MM.1S (cell line): Measurements from ENCODE around the gene C1QTNF5.

ENCODE experiments used
- EZH2 ChIP-seq: fragments of 300-600 bp; sonication (generic); optimal IDR thresholded peaks from 2 replicates; pipeline ENCODE3; 2017; ENCODE audit warnings: low read depth, mild to moderate bottlenecking, antibody characterized with exemption, low read length, mixed read lengths
- EZH2phosphoT487 ChIP-seq: fragments of 300-600 bp; sonication (generic); IDR thresholded peaks from 2 replicates; pipeline ENCODE4 v1.6.1; 2018; ENCODE audit warnings: antibody characterized with exemption, low read length
- TF ChIP-seq, protein P1 (sequence below): fragments of 300-600 bp; sonication (generic); IDR thresholded peaks from 2 replicates; pipeline ENCODE4 v1.5.1; 2016; ENCODE audit warnings: antibody characterized with exemption, low read length, mixed read lengths

- TF ChIP-seq, protein P1, sequence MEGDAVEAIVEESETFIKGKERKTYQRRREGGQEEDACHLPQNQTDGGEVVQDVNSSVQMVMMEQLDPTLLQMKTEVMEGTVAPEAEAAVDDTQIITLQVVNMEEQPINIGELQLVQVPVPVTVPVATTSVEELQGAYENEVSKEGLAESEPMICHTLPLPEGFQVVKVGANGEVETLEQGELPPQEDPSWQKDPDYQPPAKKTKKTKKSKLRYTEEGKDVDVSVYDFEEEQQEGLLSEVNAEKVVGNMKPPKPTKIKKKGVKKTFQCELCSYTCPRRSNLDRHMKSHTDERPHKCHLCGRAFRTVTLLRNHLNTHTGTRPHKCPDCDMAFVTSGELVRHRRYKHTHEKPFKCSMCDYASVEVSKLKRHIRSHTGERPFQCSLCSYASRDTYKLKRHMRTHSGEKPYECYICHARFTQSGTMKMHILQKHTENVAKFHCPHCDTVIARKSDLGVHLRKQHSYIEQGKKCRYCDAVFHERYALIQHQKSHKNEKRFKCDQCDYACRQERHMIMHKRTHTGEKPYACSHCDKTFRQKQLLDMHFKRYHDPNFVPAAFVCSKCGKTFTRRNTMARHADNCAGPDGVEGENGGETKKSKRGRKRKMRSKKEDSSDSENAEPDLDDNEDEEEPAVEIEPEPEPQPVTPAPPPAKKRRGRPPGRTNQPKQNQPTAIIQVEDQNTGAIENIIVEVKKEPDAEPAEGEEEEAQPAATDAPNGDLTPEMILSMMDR = no peak
- TF ChIP-seq EZH2phosphoT487 = no peak
- no peak for TF ChIP-seq EZH2
Observed at GRCh38 chr11:119380160-119380826, 39.6 kb upstream of the C1QTNF5 start.
